Measurements from ENCODE around the gene CLCN1.
A peak's percentile ranks its signal among the peaks of the same experiment; 100 is the strongest.

The CLCN1 gene

DNA sequence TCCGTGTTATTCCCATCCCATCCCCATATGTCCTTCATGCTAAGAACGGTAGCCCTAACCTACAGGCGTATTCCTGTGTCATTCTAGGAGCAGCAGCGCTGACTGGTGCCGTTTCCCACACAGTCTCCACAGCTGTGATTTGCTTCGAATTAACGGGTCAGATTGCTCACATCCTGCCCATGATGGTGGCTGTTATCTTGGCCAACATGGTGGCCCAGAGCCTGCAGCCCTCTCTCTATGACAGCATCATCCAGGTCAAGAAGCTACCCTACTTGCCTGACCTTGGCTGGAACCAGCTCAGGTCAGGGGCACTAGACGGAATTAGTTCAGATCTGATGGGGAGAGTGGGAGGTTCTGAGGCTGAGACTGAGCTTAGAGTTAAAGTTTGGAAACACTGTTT lies 25.9 kb downstream of the CLCN1 start:
- no peak for DNase-seq

DNA sequence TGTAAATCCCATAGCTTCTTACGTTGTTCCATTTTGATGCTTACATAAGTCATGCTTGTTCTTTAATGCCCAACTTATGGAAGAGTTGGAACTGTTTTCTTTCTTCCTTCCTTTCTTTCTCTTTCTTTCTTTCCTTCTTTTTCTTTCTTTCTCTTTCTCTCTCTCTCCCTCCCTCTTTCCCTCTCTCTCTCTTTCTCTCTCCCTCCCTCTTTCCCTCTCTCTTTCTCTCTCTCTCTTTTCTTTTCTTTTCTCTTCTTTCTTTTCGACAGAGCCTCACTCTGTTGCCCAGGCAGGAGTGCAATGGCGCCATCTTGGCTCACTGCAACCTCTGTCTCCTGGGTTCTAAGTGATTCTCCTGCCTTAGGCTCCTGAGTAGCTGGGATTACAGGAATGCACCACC lies 27.7 kb downstream of the CLCN1 start:
- DNase-seq = no peak

DNA sequence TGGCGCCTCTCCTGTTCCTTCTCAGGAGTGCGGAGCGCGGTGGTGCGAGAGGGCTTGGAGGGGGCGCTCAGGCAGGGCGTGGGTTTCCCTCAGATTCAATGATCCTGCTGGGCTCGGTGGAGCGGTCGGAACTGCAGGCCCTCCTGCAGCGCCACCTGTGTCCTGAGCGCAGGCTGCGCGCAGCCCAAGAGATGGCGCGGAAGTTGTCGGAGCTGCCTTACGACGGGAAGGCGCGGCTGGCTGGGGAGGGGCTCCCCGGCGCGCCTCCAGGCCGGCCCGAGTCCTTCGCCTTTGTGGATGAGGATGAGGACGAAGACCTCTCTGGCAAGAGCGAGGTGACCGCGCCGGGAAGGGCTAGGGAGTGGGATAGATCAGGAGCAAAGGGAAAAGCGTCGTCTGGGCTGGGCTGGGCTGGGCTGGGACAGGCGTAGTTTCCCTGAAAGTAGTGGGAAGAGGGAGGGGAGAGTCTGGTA lies 29.6 kb downstream of the CLCN1 start:
- peak; percentile 57 for DNase-seq

DNA sequence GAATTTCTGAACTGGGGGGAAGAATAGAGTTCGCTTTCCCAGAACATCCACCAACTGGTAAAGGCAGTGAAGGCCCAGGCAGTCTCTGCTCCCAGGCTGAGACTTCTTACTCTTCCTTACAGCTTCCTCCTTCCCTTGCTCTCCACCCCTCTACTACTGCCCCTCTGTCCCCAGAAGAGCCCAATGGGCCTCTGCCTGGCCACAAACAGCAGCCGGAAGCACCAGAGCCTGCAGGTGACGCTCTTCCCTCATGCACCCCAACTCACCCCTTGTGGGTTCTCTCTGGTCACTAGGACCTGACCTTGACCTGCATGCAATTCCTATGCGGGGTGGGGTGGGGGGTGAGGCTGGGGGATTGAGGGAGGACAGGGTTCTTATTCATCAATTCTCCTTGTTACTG lies 30.1 kb downstream of the CLCN1 start:
- no peak for DNase-seq

DNA sequence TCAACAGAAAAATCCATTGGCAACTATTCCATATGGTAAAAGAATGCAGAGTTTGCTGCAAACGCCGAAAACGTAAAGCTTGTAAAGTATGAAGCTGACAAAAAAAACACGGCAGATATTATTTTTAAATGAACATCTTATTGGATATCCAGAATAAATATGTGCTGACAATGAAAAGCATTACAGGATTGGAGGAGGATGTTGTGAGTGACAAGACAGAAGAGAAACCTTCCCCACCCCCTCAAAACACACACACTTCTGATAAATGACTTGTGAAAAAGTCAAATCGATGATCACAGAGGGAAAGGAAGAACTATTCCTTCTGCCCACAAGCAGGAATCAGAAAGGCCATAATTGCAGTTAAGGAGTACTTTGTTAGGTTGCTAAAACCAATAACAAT lies 32.0 kb downstream of the CLCN1 start:
- no peak for DNase-seq

DNA sequence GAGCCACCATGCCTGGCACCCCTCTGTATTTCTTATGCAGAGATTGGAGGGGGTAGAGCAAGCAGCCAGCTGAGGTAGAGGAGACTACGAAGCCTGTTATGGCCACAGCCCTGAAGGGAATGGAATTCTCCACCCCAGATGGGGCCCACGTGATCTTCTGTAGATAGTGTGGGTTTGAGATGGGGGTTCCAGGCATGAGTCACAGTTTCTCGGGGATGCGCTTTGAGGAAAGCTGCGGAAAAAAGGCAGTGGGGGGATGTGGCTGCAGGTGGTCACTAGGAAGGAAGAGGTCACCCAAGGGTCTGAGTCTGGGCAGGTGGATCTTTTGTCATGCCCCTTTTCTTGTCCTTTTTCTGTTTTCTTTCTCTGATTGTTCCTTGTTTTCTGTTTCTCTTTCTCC lies 35.1 kb downstream of the CLCN1 start:
- no peak for DNase-seq

DNA sequence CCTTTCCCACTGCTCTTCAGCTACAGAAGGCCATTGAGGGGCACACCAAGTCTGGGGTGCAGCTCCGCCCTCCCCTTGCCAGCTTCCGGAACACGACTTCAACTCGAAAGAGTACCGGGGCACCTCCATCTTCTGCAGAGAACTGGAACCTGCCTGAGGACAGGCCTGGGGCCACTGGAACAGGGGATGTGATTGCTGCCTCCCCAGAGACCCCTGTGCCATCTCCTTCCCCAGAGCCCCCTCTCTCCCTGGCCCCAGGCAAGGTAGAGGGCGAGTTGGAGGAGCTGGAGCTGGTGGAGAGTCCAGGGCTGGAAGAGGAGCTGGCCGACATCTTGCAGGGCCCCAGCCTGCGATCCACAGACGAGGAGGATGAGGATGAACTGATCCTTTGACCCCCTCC lies 35.7 kb downstream of the CLCN1 start:
- no peak for DNase-seq

DNA sequence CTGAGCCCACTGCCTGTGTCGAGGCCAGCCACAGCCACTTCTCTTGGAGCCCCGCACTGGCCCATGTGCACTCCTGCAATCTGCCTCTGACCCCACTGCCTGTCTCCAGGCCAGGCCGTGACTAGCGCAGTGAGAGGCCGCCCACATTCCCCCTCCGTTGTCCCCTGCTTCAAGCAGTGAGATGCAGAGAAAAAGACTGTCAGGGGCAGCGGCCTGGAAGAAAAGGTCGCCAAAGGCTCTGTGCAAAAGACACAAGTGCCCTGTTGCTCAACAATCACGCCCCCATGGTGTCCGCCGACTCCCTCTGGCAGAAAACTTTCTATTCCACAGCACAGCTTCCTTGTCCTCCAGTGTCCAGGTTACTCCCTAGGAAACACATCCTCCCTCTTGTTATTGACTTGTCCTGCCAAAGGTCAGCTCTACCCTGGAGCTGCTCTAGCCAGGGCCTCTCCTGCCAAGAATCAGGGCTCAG lies 36.7 kb downstream of the CLCN1 start:
- DNase-seq = no peak

DNA sequence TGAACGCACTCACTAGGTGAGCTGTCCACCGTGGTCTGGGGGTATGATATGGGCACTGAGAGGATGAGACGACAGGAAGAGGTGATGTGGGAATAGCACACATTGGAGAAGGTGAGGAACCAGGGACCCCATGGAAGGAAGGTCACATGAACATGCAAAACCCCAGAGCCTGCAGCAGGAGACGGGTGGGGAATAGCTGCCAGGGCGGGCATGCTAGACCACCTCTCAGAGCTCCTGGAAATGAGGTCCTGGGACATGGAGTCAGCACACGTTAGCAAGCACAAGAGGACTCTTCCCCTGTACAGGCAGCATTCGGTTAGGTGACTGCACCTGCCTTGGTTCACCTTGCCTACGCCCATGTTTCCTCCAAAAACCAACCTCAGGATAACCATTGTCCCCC lies 38.5 kb downstream of the CLCN1 start:
- no peak for DNase-seq

DNA sequence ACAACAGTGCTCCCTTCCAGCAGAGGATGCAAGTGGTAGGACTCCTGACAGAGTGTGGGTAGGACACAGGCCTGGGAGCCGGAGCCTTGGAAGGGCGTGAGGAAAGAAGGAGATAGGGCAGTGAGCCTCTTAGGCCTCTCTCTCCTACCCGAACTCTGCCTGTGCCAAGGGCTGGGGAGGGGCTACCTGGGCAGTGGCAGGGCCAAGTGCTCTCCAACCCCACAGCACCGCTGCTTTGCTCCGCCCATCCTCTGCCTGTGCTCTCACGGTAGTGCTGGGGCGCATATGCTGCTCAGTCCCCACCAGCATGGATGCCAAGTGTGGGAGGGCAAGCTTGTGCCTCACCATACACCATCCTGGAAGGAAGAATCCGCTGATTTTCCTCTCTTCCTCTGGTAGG lies 39.1 kb downstream of the CLCN1 start:
- no peak for DNase-seq

DNA sequence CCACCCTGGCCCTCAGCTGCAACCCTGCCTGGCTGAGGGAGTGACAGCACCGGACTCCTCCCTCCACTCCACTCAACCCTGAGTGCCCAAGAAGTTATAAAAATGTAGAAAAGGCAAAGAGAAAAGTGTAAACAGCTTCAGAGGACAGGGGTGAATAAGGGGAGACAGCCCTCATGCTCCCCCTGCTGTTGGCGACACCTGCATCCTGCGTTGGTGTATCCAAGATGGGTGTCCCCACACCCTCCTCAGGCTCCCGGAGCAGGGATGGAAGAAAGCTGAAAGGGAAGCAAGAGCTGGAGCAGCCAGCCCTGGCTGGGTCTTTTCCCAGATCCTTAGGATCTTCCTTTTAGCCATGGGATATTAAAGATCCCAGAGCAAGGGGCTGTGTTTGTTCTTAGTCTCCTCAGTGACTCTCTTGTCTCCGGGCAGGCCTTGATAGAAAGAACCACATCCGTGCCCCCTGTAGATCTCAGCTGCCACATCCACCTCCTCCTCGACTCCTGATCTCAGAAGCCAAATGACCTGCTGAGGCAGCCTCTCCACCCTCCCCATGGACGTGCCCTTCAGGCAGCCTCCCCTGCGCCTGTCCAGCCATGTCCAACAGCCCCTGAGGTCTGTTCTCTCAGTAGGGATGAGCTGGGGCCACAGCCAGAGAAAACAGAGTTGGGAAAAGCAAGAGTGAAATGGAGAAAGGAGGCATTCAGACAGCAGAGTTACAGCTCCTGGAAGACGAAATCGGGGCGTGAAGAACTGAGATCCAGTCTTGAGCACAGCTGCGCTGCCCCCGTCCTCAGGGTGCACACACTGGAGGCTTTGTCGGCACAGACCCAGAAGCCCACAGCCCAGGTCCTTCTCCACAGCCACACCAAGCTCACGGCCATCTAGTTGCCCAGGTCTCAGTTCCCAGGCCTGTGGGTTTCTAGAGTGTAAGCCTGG lies 39.8 kb downstream of the CLCN1 start:
- DNase-seq = no peak

DNA sequence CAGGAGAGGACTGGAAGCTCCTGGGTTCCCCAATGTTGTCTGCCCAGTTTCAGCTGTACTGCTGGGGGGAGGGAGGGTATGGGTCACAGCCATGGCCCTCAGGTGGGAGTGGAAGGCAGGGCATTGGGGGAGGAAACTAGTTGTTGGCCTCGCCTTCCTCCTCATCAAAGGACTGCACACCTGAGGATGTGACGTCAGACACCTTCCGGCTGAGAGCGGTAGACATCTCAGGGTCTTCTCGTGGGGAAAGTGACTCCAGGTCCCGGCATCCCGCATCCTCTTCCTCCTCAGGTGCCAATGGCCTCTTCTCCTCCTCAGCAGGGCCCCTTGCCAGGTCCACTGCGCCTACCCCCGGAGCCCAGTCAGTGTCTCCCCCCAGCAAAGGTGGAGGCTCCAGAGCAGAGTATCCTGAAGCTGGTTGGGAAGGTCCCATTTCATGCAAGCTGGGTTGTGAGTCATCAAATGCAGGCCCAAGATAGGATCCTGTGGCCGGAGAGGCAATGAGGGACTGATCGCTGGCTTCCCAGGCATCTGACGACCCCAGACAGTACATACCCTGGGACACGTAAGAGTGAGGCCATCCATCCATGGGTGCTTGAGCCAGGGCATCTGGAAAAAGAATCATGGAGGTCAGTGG lies 40.6 kb downstream of the CLCN1 start:
- no peak for DNase-seq

DNA sequence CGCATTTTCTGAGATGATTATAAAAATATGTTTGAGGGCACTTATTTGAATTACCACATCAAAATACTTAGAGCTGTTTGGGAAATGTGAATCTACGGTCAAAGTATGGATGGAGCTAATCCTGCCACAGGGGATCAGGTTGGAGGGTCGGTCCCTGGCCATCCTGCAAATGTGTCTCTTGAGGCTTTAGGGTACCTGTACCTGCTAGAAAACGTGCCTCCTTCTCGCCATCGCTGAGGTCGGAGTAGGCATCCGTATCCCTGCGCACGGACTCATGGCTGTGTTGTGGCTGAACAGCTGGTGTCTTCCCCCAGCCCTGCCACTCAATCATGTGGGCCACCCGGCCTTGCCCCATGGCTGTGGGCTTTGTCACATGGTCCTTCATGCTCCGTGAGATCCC lies 42.7 kb downstream of the CLCN1 start:
- DNase-seq = no peak

DNA sequence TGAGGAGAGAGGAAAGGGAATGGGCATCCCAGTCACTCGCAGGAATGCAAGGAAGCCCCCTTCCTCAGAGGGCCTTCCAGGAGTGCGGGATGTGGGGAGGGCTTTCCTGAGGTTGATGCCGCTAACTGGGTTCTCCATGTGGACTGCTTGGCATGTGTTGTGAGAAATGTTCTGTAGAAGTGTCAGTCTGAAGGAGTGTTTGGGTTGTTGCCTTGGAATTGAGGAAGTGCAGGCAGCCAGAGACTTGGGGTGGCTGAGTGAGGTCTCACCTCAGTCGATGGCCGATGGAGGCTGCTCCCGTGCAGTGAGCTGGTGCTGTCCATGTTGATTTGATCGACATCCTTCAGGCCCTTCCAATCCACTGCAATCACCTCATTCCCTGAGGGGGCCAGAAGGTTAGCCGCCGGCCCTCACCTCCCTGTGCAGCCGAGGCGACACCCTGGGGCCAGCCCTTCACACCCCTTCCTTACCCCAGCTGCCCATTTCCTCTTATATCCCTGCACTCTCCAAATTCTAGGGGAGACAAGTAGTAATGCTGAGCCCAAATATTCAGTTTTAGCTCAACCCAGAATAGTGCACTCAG lies 44.0 kb downstream of the CLCN1 start:
- DNase-seq = no peak

DNA sequence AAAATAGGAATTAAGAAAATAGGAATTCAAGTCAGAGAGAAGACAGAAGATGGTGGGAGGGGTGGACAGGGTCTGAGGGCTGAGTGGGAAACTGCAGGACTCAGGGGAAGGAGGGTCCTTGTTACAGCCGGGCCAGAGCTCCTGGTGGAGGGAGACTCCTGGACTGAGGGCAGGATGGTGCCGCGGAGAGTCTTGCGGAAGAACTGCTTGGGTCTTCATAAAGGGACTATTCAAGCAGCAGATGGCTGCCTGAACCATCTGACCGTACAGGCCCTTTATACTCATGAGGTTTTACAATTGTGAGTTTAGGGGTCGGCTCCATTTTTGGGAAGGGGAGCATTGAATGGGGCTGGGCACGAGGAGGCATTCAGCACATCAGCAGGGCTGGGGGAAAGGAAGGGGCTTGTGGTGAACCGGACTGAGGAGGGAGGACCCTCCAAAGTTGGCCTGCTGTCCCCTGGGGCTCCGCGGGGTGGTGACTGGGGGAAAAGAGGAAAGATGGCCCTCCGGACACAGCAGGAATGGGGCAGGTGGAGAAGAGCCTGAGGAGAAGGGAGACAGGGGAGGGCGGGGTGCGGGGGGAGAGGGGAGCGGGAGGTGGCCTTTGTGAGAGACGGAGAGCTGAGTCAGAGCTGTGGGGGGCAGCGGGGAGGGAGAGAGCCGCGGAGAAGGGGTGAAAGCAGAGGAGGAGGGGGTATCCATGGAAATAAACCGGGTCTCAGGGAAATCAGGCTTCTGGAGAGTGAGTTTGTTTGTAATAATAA lies 45.1 kb downstream of the CLCN1 start:
- no peak for DNase-seq

DNA sequence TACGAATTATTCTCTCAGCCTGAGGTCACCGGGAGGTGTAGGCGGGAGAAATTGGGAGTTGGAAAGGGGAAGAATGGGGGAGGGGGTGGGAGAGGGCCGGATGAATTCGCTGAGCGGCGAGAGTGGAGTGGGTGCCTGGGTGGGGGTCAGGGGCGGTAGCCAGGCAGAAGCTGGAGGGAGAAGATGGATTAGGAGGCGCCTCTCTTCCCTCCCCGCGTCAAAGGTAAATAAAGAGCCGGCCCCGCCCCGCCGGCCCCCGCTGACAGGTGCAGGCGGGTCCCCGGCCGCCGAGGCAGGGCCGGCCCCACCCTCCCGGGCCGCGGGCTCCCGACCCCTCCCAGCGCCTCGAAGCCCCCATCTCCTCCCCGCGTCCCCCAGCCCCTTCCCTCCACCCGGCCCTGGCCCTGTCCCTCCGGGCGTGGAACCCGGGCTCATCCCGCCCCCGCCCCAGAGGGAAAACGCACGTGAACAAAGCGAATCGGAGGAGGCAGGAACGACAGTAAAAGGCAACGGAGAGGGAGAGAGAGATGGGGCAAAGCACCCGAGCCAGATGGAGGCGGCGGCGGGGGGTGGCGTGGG lies 45.7 kb downstream of the CLCN1 start:
- DNase-seq = no peak

DNA sequence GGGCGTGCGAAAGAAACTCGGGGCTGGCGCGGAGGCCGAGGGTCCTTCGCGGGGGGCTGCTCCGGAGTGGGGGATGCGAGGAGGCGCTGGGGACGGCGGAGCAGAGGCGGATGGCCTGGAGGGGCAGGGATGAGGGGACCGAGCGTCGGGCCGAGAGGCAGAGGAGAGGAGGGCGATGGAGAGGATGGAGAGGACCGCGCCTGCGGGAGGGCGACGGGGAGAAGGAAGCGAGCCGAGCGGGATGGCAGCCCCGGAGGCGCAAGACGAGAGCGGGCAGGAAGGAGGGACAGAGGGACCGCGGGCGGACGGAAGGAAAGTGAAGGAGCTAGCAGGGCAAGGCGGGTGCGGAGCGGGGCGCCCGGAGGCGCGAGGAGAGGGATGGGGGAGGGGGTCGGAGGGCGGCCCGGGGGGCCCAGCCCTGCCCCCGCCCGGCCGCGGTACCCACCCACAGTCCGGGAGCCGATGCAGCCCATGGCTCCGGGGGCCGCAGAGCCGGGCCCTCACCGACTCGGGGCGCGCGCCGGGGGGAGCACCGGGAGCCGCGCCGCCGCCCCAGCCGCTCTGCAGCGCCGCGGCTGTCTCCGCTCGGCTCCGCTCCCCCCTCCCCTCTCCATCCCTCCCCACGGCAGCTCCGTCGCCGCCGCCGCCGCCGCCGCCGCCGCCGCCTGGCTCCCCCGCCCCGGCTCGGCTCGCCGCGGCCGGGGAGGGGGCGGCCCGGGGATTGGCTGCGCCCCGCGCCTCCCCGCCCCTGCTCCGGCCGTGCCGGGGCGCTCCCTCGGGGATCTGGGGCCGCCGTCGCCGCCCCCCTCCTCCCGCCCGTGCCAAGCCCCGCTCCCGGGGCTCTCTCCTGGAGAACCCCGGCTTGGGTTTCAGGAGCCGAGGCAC lies 46.5 kb downstream of the CLCN1 start, which contains the start of gene FAM131B:
Gene FAM131B, minus strand, starts transcription at position 583 of the 885 bp plus-strand sequence. Its CDS starts 110 bp downstream, at position 473.
- no peak for DNase-seq

DNA sequence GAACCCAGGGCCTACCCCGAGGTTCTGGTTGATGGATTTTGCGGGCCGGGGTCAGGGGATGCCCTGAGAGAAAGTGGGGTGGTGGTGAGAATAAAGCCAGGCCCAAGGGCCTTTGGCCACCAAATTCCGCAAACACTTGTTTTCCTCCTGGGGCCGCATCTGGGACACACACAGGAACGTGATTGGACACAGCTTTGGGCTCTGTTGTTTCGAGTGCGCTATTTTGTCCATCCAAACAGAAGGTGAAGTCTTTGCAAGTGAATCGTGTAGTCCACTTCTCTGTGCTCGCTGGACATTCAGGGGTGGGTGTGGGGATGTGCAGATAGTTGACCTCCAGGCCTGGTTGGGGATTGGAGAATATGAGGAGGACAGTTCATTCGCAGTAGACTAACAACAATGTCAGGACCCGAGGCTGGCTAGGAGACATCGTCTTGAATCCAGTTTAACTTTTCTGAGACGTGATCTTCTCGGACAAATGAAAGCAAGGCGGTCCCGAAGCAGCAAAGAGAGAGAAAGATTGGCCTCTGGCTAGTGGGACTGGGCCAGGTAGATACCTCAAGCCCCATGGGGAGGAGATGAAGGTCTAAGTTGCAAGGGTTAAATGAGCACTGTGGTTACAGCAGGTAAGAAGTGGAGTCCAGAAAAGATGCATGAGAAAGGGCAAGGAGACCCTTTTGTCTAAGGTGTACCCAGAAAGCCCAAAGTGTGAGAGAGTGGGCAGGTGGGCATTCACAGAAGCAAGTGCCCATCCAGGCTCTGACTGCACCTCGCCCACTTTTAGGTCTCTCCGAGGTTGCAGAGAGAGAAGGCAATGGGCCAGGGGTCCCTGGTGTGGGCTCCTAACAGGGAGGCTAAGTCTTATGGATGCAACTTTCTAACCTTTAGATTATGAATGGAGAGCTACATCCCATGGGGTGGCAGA lies 47.4 kb downstream of the CLCN1 start:
- DNase-seq = no peak

DNA sequence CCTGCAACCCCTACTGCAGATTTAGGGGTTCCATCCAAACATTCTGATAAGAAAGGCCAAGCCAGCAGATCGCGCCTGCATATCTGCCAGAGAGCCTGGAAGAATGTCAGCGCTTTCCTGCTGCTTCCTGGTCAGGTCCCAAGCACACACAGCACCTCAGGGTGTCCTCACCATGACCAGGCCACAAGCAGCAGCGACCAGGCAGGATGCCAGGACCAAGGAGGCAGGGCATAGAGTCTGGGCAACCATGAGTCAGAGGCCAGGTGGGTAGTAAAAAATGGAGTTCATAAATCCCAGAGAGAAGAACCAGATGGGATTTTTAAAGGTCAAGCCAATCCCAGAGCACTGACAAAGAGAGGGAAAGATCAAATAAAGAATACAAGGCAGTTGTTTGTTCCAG lies 52.1 kb downstream of the CLCN1 start:
- DNase-seq = no peak

DNA sequence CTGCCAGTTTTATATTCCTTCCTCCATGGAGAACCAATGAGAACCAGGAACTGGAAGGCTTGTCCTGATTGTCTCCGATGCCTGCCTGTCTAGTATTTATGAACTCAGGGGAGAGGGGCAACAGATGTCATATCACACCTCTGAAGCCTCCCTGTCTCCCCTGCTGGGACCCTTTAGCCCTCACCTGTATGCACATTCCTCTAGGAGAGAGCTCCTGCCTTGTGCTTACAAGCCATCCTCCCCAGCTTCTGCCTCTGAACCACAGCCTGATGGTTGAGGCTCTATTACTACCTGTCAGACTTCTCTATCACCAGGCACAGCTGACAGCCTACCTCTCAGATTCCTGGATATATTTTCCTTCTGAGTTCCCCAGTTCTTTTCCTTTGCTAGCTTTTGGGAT lies 52.5 kb downstream of the CLCN1 start:
- DNase-seq = no peak
